OCI-LY7 (cell line): ENCODE measurements around the gene ANKRD16. TPM values are rescaled to one million over a fixed set of nuclear protein-coding genes. Genes with fewer than 3 reads are reported as not detected.

Source experiments
- BruUV-seq: library from RNA; stranded (reverse); fragments of 400-500 nt; replicated peaks from 2 replicates; lab custom pipeline; 2021; lab: Mats Ljungman, UMichigan
- CTCF ChIA-PET: fragments of 300-600 bp; sonication (Branson Sonifier 250); formaldehyde crosslinking; loops from one replicate; lab custom pipeline; 2022; ENCODE audit warnings: antibody characterized with exemption; ENCODE audit not compliant: unreplicated experiment; lab: Charles Lee
- POLR2A ChIA-PET: fragments of 300-600 bp; sonication (Branson Sonifier 250); formaldehyde crosslinking; loops from one replicate; lab custom pipeline; 2022; ENCODE audit warnings: antibody characterized with exemption; lab: Charles Lee
- DNase-seq: peaks from one replicate; pipeline ENCODE4 v3.0.0-alpha.2; 2015; ENCODE audit warnings: low spot score
- H2AFZ ChIP-seq: fragments of 200-600 bp; sonication (generic), shearing (Covaris generic); 2 replicates; pipeline ENCODE4 v1.6.1; 2014; ENCODE audit warnings: mild to moderate bottlenecking, antibody characterized with exemption, low read length, moderate library complexity
- H3K27ac ChIP-seq: fragments of 200-600 bp; sonication (generic); 2 replicates; pipeline ENCODE4 v1.5.1; 2014; ENCODE audit warnings: mixed run types, low read depth, mild to moderate bottlenecking, moderate library complexity, low read length, inconsistent platforms; ENCODE audit not compliant: poor library complexity, severe bottlenecking
- H3K36me3 ChIP-seq: fragments of 200-600 bp; sonication (generic); 2 replicates; pipeline ENCODE4 v1.6.1; 2014; ENCODE audit warnings: mild to moderate bottlenecking, antibody characterized with exemption, low read length, moderate library complexity, mixed read lengths; ENCODE audit not compliant: insufficient read depth
- H3K4me1 ChIP-seq: fragments of 200-600 bp; sonication (generic); 2 replicates; pipeline ENCODE4 v1.5.1; 2014; ENCODE audit warnings: mild to moderate bottlenecking, low read length; ENCODE audit not compliant: insufficient read depth, poor library complexity, severe bottlenecking
- H3K4me2 ChIP-seq: fragments of 200-600 bp; sonication (generic); 2 replicates; pipeline ENCODE4 v1.6.1; 2014; ENCODE audit warnings: mild to moderate bottlenecking, low read length
- H3K4me3 ChIP-seq: fragments of 200-600 bp; sonication (generic); 2 replicates; pipeline ENCODE4 v1.5.1; 2014; ENCODE audit warnings: mild to moderate bottlenecking, low read depth, low read length; ENCODE audit not compliant: poor library complexity, severe bottlenecking
- H3K79me2 ChIP-seq: fragments of 200-600 bp; sonication (generic); 2 replicates; pipeline ENCODE4 v1.6.1; 2016; ENCODE audit warnings: low read depth, mild to moderate bottlenecking, low read length, moderate library complexity, mixed read lengths; ENCODE audit not compliant: insufficient read depth
- H3K9me2 ChIP-seq: fragments of 200-600 bp; sonication (generic); 2 replicates; pipeline ENCODE4 v1.6.1; 2016; ENCODE audit warnings: mild to moderate bottlenecking, low read length, mixed read lengths; ENCODE audit not compliant: insufficient read depth
- H3K9me3 ChIP-seq: fragments of 200-600 bp; sonication (generic); 2 replicates; pipeline ENCODE4 v1.6.1; 2014; ENCODE audit warnings: mild to moderate bottlenecking, mixed run types, low read length, mixed read lengths
- H4K20me1 ChIP-seq: fragments of 200-600 bp; sonication (generic); 2 replicates; pipeline ENCODE4 v1.6.1; 2014; ENCODE audit warnings: mild to moderate bottlenecking, antibody characterized with exemption, low read length, moderate library complexity, mixed read lengths; ENCODE audit not compliant: insufficient read depth
- EZH2phosphoT487 ChIP-seq: fragments of 200-600 bp; sonication (generic); IDR thresholded peaks from 2 replicates; pipeline ENCODE4 v1.6.1; 2018; ENCODE audit warnings: low read depth, borderline replicate concordance, mild to moderate bottlenecking, mixed run types, antibody characterized with exemption, low read length, moderate library complexity, mixed read lengths
- intact Hi-C: fragments of 100-400 bp; cut with micrococcal nuclease; formaldehyde crosslinking; loops from one replicate; pipeline ENCODE4 v1.10.0; 2022; ENCODE audit not compliant: unreplicated experiment
- total RNA-seq, 2 experiments: library from RNA; depleted of rRNA in 1 of 2; stranded (reverse); fragments of >200 nt in 1 of 2; shearing (Covaris generic) in 1 of 2; gene quantifications; 2 replicates each; pipeline ENCODE4 v1.2.3, GENCODE V29; 2014 to 2022
- TF ChIP-seq, protein P1 (sequence below): fragments of 200-600 bp; sonication (generic); conservative IDR thresholded peaks from 2 replicates; pipeline ENCODE4 v1.5.1; 2014; ENCODE audit warnings: mild to moderate bottlenecking, antibody characterized with exemption, low read length, moderate library complexity, mixed read lengths

ANKRD16 gene
- total RNA-seq, 2 experiments from 2014 or later: 7.9 to 12.0 TPM

- no peaks in the 10 kb centered on the region for H3K9me3 ChIP-seq
- peak; percentile 68 for DNase-seq
- H3K4me2 ChIP-seq: peak overlapping the region; percentile 76
- peak overlapping the region; percentile 92 for H3K27ac ChIP-seq
- no peaks in the 10 kb centered on the region for H4K20me1 ChIP-seq
- no peaks in the 10 kb centered on the region for H3K36me3 ChIP-seq
- peaks cover 73% of the 10 kb centered on the region for H3K4me1 ChIP-seq
- H3K79me2 ChIP-seq: peaks cover 3% of the 10 kb centered on the region; the same call in 1 of the 2 replicates
- no peak for TF ChIP-seq EZH2phosphoT487
- H3K4me3 ChIP-seq: peak overlapping the region; percentile 60
- intact Hi-C loops: loop anchor here (5.0 kb wide), 2 partner anchors 182 to 208 kb away; no protein-coding TSS in a partner anchor
- no TSS peak for BruUV-seq
- no peaks in the 10 kb centered on the region for H3K9me2 ChIP-seq
- H2AFZ ChIP-seq: peak overlapping the region; percentile 80
- ChIA-PET CTCF (interaction anchor here (0.6 to 1.3 kb wide), 2 partner anchors 8 to 26 kb away, joined by 3 to 4 read pairs; no protein-coding TSS in a partner anchor), POLR2A (interaction anchor here (0.6 to 8.3 kb wide), 27 partner anchors 8 to 1311 kb away, joined by 3 to 144 read pairs (median 4); partner anchors contain the start of genes ANKRD16, FBH1 and GDI2)
Measured at GRCh38 chr10:5844345-5845055, 45.2 kb downstream of the ANKRD16 start.

- peaks cover 80% of the 10 kb centered on the region for H3K4me1 ChIP-seq
Measured at GRCh38 chr10:5843686-5844344, 45.9 kb downstream of the ANKRD16 start.

More at GRCh38 chr10:5843686-5844344, 45.9 kb downstream of the ANKRD16 start:
- H3K79me2 ChIP-seq: peaks cover 3% of the 10 kb centered on the region; the same call in 1 of the 2 replicates
- CTCF ChIA-PET: interaction anchor here (0.6 to 1.3 kb wide), 4 partner anchors 9 to 30 kb away, joined by 3 to 4 read pairs (median 4); no protein-coding TSS in a partner anchor
- BruUV-seq: TSS peak; percentile 75
- intact Hi-C loops: loop anchor here (1.0 to 5.0 kb wide), 3 partner anchors 152 to 208 kb away; no protein-coding TSS in a partner anchor
- peak overlapping the region; percentile 92 for H3K27ac ChIP-seq
- POLR2A ChIA-PET: interaction anchor here (0.6 to 8.3 kb wide), 33 partner anchors 9 to 397 kb away, joined by 3 to 144 read pairs (median 4); partner anchors contain the start of genes ANKRD16, FBH1 and GDI2
- H2AFZ ChIP-seq: peak overlapping the region; percentile 80; the same call in 1 of the 2 replicates
- H4K20me1 ChIP-seq: no peaks in the 10 kb centered on the region
- H3K9me3 ChIP-seq: no peaks in the 10 kb centered on the region
- peak overlapping the region; percentile 76 for H3K4me2 ChIP-seq
- peak overlapping the region; percentile 60 for H3K4me3 ChIP-seq
- peak; percentile 59 for DNase-seq
- H3K36me3 ChIP-seq: no peaks in the 10 kb centered on the region
- no peaks in the 10 kb centered on the region for H3K9me2 ChIP-seq
- TF ChIP-seq, protein P1, sequence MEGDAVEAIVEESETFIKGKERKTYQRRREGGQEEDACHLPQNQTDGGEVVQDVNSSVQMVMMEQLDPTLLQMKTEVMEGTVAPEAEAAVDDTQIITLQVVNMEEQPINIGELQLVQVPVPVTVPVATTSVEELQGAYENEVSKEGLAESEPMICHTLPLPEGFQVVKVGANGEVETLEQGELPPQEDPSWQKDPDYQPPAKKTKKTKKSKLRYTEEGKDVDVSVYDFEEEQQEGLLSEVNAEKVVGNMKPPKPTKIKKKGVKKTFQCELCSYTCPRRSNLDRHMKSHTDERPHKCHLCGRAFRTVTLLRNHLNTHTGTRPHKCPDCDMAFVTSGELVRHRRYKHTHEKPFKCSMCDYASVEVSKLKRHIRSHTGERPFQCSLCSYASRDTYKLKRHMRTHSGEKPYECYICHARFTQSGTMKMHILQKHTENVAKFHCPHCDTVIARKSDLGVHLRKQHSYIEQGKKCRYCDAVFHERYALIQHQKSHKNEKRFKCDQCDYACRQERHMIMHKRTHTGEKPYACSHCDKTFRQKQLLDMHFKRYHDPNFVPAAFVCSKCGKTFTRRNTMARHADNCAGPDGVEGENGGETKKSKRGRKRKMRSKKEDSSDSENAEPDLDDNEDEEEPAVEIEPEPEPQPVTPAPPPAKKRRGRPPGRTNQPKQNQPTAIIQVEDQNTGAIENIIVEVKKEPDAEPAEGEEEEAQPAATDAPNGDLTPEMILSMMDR: no peak; the same call in 1 of the 2 replicates
- TF ChIP-seq EZH2phosphoT487: no peak
